ENCODE results near the gene FAM236A.
"Not testable (repeated sequence)": the region's sequence is repeated elsewhere in the genome, so short reads cannot be mapped to it uniquely, and the experiment has no call there.

Gene FAM236A

DNA sequence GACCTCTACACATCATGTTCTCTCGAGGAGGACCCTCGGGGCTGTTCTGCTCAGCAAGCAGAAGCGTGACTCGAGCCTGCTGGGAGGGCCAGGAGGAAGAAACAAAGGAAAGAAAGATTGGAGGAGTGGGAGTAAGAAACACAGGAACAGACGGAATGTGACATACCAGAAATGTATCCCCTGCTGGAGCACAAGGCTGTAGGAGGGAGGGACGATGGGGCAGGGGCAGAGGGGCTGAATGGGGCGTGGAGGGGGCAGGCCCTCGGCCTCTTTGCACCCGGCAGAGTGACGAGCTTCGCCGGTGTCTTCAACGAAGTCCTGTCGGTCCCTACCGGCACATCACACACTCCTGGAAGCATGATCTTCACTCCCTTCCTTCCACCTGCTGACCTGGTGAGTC, at the start of gene FAM236A:
Gene FAM236A (plus strand): TSS at position 301 of the 400 bp plus-strand sequence. CDS start 57 bp downstream, at position 358.
- not testable (repeated sequence) for DNase-seq

DNA sequence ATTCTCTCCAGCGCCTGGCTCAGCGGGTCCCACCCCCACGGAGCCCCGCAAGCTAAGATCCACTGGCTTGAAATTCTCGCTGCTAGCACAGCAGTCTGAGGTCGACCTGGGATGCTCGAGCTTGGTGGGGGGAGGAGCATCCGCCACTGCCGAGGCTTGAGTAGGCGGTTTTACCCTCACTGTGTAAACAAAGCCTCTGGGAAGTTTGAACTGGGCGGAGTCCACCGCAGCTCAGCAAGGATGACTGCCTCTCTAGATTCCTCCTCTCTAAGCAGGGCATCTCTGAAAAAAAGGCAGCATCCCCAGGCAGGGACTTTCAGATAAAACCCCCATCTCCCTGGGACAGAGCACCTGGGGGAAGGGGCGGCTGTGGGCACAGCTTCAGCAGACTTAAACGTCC, 48.3 kb upstream of the FAM236A start:
- DNase-seq = not testable (repeated sequence)

DNA sequence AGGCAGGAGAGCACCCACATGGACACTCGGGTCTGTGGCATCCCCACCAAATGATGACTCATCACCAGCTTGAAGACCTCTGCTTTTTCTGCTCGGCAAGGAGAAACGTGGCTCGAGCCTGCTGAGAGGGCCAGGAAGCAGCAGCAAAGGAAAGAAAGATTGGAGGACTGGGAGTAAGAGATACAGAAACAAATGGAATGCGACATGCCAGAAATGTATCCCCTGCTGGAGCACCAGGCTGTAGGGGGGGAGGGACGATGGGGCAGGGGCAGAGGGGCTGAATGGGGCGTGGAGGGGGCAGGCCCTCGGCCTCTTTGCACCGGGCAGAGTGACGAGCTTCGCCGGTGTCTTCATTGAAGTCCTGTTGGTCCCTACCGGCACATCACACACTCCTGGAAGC, 25.7 kb upstream of the FAM236A start, which contains the start of gene FAM236C:
Gene FAM236C (plus strand): TSS at position 301 of the 400 bp plus-strand sequence. CDS start 100 bp downstream, outside the sequence.
- not testable (repeated sequence) for DNase-seq

DNA sequence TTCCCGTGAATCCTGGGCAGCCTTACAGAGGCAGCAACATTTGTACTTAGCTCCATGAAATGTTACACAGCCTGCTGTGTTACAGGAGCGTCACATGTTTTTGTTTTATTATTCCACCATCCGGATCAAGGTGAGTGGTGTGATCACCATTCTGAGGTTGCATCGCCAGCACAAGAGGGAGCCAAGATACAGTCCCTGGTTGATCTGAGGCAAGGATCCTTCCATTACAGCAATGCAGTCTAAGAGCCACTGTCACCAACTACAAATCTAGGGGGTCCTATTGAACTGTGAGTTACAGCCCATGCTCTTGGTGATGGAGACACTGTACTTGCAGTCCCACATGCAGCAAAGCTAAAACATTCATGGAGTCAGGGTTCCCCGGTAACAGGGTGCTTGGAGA, 21.9 kb upstream of the FAM236A start:
- DNase-seq = not testable (repeated sequence)

DNA sequence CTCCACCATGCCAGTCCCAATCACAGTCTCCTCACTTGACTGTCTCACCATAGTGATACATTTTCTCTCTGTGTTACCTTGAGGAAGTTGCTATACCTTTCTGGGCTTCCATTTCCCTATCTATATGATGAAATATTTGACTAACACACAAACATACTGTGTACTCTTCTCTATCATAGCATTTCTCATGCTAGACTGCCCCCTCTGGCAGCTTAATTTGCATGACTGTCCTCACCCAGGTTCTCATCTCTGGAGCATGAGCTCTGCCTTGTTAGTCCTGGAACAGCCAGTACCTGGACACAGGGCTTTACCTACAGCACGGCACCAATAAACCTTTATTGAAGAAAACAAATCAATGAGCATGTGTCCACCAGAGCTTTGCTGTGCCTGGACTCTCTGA, 5.7 kb upstream of the FAM236A start:
- DNase-seq = not testable (repeated sequence)

DNA sequence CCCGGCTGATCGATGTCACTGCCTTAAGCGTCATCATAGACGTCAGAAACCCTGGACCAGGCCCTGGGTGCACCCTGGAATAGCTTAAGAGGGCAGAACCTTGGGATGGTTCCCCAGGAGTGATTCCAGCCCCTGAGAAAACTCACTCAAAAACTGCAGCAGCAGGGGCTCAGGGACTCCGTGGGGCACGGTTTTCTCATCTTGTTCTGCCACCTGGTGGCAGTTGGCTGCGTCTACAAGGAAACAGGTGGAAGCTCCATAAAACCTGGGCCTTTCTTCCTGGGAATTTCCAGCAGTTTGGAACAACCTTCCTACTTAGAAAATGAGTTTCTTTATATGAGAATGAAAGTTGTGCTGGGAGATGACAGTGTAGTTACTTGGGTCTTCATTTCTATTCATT, 1.6 kb upstream of the FAM236A start:
- DNase-seq = not testable (repeated sequence)

DNA sequence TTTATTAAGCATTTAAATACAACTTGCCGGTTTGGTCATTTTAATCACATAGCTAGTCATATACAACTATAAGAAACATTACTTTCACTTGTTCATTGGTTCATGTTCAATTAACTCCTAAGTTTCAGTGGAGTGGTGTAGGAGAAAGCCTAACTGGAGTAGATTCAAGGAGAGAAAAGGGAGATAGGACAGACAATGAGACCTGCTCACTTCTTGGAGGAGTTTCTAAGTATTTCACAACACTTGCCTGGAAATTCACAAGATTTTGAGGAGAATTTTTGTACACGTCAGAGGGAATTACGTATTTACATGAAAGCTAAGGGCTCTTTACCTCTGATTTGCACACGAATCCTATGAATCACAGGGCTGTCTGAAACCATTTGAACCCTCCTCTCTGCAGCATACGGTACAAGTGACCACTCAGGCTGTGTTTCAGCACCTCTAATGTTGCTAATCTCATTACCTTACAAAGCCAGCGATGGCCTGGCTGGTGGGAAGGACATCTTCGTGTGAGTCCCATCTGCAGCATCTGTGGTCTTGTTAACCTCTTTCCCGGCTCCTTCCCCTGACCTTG, 1.0 kb upstream of the FAM236A start:
- not testable (repeated sequence) for DNase-seq

DNA sequence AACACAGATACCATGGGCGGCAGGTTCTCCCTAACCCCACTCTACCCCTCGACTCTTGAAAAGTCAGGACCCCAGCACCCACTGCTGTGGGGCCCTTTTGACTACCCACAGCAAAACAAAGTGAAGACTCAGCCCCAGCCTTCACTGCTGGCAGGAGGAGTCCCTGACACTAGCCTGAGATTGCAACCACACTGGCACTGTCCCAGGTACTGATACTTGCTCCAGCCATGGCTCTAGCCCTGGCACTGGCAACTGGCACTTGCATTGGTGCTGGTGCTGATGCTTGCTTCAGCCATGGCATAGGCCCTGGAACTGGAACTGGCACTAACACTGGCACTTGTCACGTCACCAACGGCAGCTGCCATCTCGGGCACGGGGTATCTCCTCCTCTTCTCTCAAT, 4.3 kb downstream of the FAM236A start:
- DNase-seq = not testable (repeated sequence)

DNA sequence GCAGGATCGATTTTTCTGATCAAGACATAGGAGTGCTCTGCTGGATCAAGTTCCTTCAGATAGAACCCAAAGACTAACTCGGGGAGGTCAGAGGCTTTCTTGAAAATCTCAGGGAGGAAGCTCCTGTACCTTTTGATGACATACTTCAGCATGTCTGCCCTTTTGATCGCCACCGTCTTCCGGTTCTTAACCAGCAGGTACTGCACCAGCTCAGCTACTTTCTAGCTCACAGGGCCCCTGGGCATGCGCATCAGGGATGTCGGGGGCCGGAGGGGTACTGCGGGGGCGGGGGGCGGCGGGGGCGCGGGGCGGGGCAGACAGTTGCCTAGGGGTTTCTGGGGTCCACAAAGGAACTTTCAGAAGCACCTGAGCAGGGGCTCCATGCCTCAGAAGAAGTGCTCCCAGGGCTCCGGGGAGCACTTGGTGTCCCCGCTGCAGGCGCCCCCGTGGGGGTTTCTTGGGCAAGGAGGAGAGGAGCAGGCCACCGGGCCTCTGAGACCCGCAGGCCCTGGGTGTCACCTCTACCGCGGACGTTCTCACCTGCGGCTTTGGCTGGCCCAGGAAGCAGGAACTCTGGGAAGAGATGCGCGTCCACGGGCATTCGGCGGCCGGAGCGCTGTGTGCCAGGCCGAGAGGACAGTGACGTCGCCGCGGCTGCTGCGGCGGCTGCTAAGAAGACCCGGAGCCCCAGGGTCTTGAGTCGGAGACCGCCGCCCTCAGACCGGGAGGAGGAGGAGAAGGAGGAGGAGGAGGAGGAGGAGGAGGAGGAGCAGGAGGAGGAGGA, 5.2 kb downstream of the FAM236A start:
- DNase-seq = not testable (repeated sequence)

DNA sequence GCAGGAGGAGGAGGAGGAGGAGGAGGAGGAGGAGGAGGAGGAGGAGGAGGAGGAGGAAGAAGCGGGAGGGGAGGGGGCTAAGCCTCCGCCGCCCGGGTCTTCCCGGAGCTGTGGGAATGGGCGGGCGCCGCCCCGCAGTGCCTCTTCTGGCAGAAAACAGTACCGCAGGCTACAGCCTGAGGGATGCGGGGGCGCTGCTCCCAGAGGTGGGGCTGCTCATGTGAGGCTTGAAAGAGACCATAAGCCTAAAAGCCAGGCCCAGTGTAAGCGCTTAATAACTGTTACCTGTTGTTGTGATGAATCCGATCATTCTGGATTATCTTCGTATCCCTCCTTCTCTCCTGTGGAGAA, 5.8 kb downstream of the FAM236A start, which contains the start of gene DMRTC1:
Gene DMRTC1 (minus strand): TSS at position 19 of the 351 bp plus-strand sequence. CDS start 68,143 bp downstream, outside the sequence.
- not testable (repeated sequence) for DNase-seq

DNA sequence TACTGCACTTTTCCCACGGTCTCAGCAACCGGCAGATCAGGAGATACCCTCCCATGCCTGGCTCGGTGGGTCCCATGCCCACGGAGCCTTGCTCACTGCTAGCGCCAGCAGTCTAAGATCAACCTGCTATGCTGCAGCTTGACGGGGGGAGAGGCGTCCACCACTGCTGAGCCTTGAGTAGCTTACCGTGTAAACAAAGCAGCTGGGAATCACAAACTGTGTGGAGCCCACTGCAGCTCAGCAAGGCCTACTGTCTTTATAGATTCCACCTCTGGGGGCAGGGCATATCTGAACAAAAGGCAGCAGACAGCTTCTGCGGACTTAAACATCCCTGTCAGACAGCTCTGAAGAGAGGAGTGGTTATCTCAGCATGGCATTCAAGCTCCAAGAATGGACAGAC, 22.0 kb downstream of the FAM236A start:
- not testable (repeated sequence) for DNase-seq

DNA sequence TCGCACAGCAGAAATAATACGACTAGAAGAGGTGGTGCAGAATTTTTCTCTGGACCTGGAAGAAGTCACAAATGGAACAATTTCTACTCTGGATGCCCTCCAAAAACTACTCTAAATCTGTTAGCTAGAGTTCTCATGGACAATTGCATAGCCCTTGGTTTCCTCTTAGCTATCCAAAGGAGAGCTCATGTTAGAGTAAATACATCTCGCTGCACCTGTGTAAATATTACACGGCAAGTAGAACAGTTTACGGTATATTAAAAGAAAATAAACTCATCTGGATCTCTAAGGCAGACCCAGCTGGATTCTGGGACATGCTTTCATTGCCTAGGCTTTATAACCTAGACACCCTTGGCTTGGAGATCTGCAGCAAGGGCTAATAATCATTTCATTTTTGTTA, 33.9 kb downstream of the FAM236A start:
- DNase-seq = not testable (repeated sequence)

DNA sequence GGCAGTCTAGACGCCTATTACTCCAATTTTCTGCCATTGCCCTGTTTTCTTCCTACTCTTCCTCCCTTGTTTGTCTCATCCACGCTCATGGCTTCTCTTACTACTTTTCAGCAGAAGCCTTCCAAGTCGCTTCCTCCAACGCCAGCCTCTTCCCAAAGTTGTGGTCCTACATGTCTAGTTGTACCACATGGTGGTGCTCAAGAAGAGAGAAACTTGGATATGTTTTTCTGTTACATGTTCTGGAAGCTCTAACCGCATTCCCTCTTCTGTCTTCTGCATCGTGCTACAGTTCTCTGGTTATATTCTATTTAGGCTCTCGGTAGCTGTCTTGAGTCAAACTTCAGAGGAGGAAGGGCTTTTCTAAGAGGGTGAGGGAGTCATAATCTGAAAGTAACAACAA, 36.9 kb downstream of the FAM236A start:
- not testable (repeated sequence) for DNase-seq

DNA sequence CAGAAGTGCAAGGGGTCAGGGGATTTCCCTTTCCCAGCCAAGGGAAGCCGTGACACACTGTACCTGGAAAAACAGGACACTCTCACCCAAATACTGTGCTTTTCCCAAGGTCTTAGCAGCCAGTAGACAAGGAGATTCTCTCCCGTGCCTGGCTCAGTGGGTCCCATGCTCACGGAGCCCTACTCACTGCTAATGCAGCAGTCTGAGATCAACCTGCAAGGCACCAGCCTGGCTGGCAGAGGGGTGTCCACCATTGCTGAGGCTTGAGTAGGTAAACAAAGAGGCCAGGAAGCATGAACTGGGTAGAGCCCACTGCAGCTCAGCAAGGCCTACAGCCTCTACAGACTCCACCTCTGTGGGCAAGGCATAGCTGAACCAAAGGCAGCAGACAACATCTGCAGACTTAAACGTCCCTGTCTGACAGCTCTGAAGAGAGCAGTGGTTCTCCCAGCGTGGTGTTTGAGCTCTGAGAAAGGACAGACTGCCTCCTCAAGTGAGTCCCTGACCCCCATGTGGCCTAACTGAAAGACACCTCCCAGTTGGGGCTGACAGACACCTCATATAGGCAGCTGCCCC, 43.0 kb downstream of the FAM236A start:
- not testable (repeated sequence) for DNase-seq

Data from SHP77 treated with DMSO at 0.1 percent for 48 hours (cell line).